ENCODE data around the gene EXOC3.

Gene EXOC3

GRCh38 chr5:423626-424261 lies 19.2 kb upstream of the EXOC3 start:
- H3K27me3 ChIP-seq (ENCODE audit: insufficient read depth, low read depth, severe bottlenecking), result no peaks in the 10 kb centered on the region
- no peaks in the 10 kb centered on the region for H3K9me3 ChIP-seq (ENCODE audit: severe bottlenecking)
- no peaks in the 10 kb centered on the region for H3K36me3 ChIP-seq
- TF ChIP-seq CTCF (IDR thresholded peaks at IDR 0.05; ENCODE audit: low read depth, low read length), result no peak
- DNase-seq, result no peak
- no peak overlapping the region for H3K4me3 ChIP-seq (ENCODE audit: low read depth, low read length)
- H3K27ac ChIP-seq, result no peak overlapping the region

GRCh38 chr5:424301-425110 lies 18.5 kb upstream of the EXOC3 start:
- Histone ChIP-seq H3K9me3 (ENCODE audit: severe bottlenecking) (no peaks in the 10 kb centered on the region), H3K36me3 (no peaks in the 10 kb centered on the region), H3K4me3 (ENCODE audit: low read depth, low read length) (no peak overlapping the region), H3K27ac (no peak overlapping the region), H3K27me3 (ENCODE audit: insufficient read depth, low read depth, severe bottlenecking) (no peaks in the 10 kb centered on the region)
- TF ChIP-seq CTCF (IDR thresholded peaks at IDR 0.05; ENCODE audit: low read depth, low read length), result no peak
- DNase-seq, result no peak

- DNase-seq, result peak; percentile 34
Measured at GRCh38 chr5:425714-426113, 17.3 kb upstream of the EXOC3 start.

GRCh38 chr5:426392-426976 lies 16.5 kb upstream of the EXOC3 start:
- TF ChIP-seq CTCF (IDR thresholded peaks at IDR 0.05; ENCODE audit: low read depth, low read length), result no peak
- Histone ChIP-seq H3K27ac (no peak overlapping the region), H3K9me3 (ENCODE audit: severe bottlenecking) (no peaks in the 10 kb centered on the region), H3K36me3 (no peaks in the 10 kb centered on the region), H3K27me3 (ENCODE audit: insufficient read depth, low read depth, severe bottlenecking) (no peaks in the 10 kb centered on the region), H3K4me3 (ENCODE audit: low read depth, low read length) (no peak overlapping the region)
- DNase-seq, result no peak

More at GRCh38 chr5:425714-426113, 17.3 kb upstream of the EXOC3 start:
- peak; percentile 31; the same call in 1 of the 2 replicates for TF ChIP-seq CTCF (IDR thresholded peaks at IDR 0.05; ENCODE audit: low read depth, low read length)
- H3K27me3 ChIP-seq (ENCODE audit: insufficient read depth, low read depth, severe bottlenecking), result no peaks in the 10 kb centered on the region
- H3K27ac ChIP-seq, result no peak overlapping the region
- no peak overlapping the region for H3K4me3 ChIP-seq (ENCODE audit: low read depth, low read length)
- H3K36me3 ChIP-seq, result no peaks in the 10 kb centered on the region
- no peaks in the 10 kb centered on the region for H3K9me3 ChIP-seq (ENCODE audit: severe bottlenecking)

- H3K36me3 ChIP-seq, result no peaks in the 10 kb centered on the region
- H3K27me3 ChIP-seq (ENCODE audit: insufficient read depth, low read depth, severe bottlenecking), result no peaks in the 10 kb centered on the region
- H3K9me3 ChIP-seq (ENCODE audit: severe bottlenecking), result no peaks in the 10 kb centered on the region
- peak; percentile 2 for DNase-seq
- no peak for TF ChIP-seq CTCF (IDR thresholded peaks at IDR 0.05; ENCODE audit: low read depth, low read length)
- no peak overlapping the region for H3K4me3 ChIP-seq (ENCODE audit: low read depth, low read length)
- H3K27ac ChIP-seq, result no peak overlapping the region
Measured at GRCh38 chr5:427415-428087, 15.4 kb upstream of the EXOC3 start.

Data from WERI-Rb-1 (cell line).